Mesothelial cell of epicardium (in vitro differentiated cells): ENCODE data around the gene GRK2. TPM values are rescaled to one million over a fixed set of nuclear protein-coding genes. Genes with fewer than 3 reads are reported as not detected.

Experiments used
- DNase-seq, 2 experiments: peaks; one replicate each; pipeline ENCODE4 v3.0.0; 2021; ENCODE audit warnings: low spot score in 2 of 2; ENCODE audit not compliant: unreplicated experiment in 2 of 2
- H3K27ac Mint-ChIP-seq: 2 replicates; pipeline ENCODE4 v1.8.0; 2021; ENCODE audit warnings: mixed read lengths
- H3K27me3 Mint-ChIP-seq: 2 replicates; pipeline ENCODE4 v1.8.0; 2021; ENCODE audit warnings: low read depth, mixed read lengths
- H3K36me3 Mint-ChIP-seq: 2 replicates; pipeline ENCODE4 v1.8.0; 2021; ENCODE audit warnings: mixed read lengths
- H3K4me1 Mint-ChIP-seq: 2 replicates; pipeline ENCODE4 v1.8.0; 2021; ENCODE audit warnings: mixed read lengths
- H3K4me3 Mint-ChIP-seq: 2 replicates; pipeline ENCODE4 v1.8.0; 2021; ENCODE audit warnings: mild to moderate bottlenecking, moderate library complexity, mixed read lengths
- H3K9me3 Mint-ChIP-seq: 2 replicates; pipeline ENCODE4 v1.8.0; 2021; ENCODE audit warnings: mixed read lengths
- total RNA-seq: library from RNA; stranded (reverse); gene quantifications from 3 replicates; pipeline ENCODE4 v1.2.1, GENCODE V29; 2021
- TF ChIP-seq, protein P1 (sequence below): fragments of 200-600 bp; sonication (generic); IDR thresholded peaks from one replicate; pipeline ENCODE4 v1.5.0; 2021; ENCODE audit warnings: antibody characterized with exemption; ENCODE audit not compliant: unreplicated experiment

Gene GRK2
- total RNA-seq, 1 donor from 2014 or later, result 46.4 TPM

GRCh38 chr11:67301313-67301921 is 35.1 kb downstream of the GRK2 start:
- no peak overlapping the region for H3K4me3 Mint-ChIP-seq
- peaks cover 29% of the 10 kb centered on the region for H3K36me3 Mint-ChIP-seq
- TF ChIP-seq, protein P1, sequence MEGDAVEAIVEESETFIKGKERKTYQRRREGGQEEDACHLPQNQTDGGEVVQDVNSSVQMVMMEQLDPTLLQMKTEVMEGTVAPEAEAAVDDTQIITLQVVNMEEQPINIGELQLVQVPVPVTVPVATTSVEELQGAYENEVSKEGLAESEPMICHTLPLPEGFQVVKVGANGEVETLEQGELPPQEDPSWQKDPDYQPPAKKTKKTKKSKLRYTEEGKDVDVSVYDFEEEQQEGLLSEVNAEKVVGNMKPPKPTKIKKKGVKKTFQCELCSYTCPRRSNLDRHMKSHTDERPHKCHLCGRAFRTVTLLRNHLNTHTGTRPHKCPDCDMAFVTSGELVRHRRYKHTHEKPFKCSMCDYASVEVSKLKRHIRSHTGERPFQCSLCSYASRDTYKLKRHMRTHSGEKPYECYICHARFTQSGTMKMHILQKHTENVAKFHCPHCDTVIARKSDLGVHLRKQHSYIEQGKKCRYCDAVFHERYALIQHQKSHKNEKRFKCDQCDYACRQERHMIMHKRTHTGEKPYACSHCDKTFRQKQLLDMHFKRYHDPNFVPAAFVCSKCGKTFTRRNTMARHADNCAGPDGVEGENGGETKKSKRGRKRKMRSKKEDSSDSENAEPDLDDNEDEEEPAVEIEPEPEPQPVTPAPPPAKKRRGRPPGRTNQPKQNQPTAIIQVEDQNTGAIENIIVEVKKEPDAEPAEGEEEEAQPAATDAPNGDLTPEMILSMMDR, result no peak
- DNase-seq, result peak in 1 of 2 experiments; percentile 19
- H3K27me3 Mint-ChIP-seq, result no peaks in the 10 kb centered on the region
- peaks cover 7% of the 10 kb centered on the region for H3K9me3 Mint-ChIP-seq
- H3K4me1 Mint-ChIP-seq, result peaks cover 19% of the 10 kb centered on the region
- H3K27ac Mint-ChIP-seq, result no peak overlapping the region

DNA sequence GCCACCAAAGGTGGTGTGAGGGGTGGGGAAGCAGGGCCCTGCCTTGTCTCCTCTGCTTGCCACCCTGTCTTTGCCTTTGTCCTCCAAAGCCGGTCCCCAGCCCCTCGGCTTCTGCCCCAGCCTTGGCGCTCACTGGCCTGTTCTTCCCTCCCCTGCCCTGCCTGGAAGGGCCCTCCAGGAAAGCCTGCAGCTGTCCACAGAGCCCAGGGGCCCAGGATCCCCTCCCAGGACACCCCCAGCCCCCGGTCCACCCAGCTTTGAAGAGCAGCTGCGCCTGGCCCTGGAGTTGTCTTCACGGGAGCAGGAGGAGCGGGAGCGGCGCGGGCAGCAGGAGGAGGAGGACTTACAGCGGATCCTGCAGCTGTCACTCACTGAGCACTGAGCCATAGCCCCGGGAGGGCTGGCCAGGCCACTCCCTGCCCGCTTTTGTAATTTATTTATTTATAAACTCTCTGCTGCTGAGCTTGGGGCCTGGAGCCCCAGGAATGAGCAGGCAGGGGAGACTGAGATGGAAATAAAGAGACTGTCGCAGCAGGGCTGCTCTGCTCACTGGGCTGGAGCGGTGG is 35.8 kb downstream of the GRK2 start:
- Mint-ChIP-seq H3K4me1 (peaks cover 19% of the 10 kb centered on the region), H3K4me3 (peak overlapping the region; percentile 69), H3K36me3 (peaks cover 23% of the 10 kb centered on the region), H3K9me3 (peaks cover under 1% of the 10 kb centered on the region), H3K27me3 (no peaks in the 10 kb centered on the region), H3K27ac (peak overlapping the region; percentile 72)
- TF ChIP-seq, protein P1, result no peak
- DNase-seq, result peak in 1 of 2 experiments; percentile 19

GRCh38 chr11:67302571-67303131 is 36.4 kb downstream of the GRK2 start:
- H3K27me3 Mint-ChIP-seq, result no peaks in the 10 kb centered on the region
- H3K9me3 Mint-ChIP-seq, result no peaks in the 10 kb centered on the region
- H3K36me3 Mint-ChIP-seq, result peaks cover 21% of the 10 kb centered on the region
- peak overlapping the region; percentile 69 for H3K4me3 Mint-ChIP-seq
- TF ChIP-seq, protein P1, result no peak
- DNase-seq, result peak; percentile 22 to 53
- H3K27ac Mint-ChIP-seq, result peak overlapping the region; percentile 72
- H3K4me1 Mint-ChIP-seq, result peaks cover 19% of the 10 kb centered on the region

GRCh38 chr11:67303132-67303834 is 37.0 kb downstream of the GRK2 start, which contains the start of gene SSH3:
SSH3 (plus strand) TSS chr11:67303530; CDS start chr11:67303626, 96 bp downstream.
- DNase-seq, result peak; percentile 30 to 60
- H3K4me3 Mint-ChIP-seq, result peak within 1 kb of the TSS; percentile 69
- TF ChIP-seq, protein P1, result no peak
- H3K9me3 Mint-ChIP-seq, result no peaks in the 10 kb centered on the region
- no peaks in the 10 kb centered on the region for H3K27me3 Mint-ChIP-seq
- peak within 1 kb of the TSS; percentile 72 for H3K27ac Mint-ChIP-seq
- peaks cover 16% of the 10 kb centered on the region for H3K36me3 Mint-ChIP-seq
- H3K4me1 Mint-ChIP-seq, result peaks cover 19% of the 10 kb centered on the region

DNA sequence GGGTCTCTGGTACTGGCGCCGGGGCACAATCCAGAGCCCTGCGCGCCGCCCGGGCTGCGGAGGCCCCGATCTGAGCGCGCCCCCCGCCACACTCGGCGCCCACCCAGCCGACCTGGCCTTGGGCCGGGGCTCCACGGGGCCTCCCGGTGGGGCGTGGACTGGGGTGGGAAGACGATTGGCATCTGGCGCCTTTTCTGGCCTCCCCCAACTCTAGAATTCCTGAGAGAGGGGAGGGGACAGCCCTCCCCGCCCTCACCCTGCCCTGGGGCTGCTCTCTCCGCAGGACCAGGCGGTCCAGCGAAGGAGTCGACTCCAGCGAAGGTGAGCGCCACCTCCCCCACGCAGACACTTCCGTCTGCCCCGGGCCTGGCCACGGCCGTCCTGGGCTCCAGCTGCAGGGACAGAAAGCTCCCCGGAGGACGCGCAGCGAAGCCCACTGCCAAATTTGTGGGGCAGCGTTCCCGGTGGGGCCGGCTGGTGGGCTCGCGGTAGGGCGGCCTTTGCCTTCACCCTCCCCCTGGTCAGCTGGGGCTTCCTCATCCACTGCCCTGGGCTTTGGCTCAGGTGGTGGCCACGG is 37.6 kb downstream of the GRK2 start:
- Mint-ChIP-seq H3K9me3 (no peaks in the 10 kb centered on the region), H3K36me3 (peaks cover 10% of the 10 kb centered on the region), H3K4me3 (peak overlapping the region; percentile 69), H3K4me1 (peaks cover 19% of the 10 kb centered on the region), H3K27me3 (no peaks in the 10 kb centered on the region), H3K27ac (no peak overlapping the region)
- peak; percentile 24 to 53 for DNase-seq
- TF ChIP-seq, protein P1, result no peak
